ENCODE results near the gene TMEM131L. TPM values are rescaled to one million over a fixed set of nuclear protein-coding genes. Genes with fewer than 3 reads are reported as not detected.

TMEM131L gene
- total and polyA plus RNA-seq, 2 donors (not counting 3 experiments of a cell fraction or from before 2014, with no cell fraction given) = 7.7 to 21.2 TPM

Other genes with a start within 250 kb of the TMEM131L start
- gene MND1, start 121.7 kb upstream of the TMEM131L start, total RNA-seq = 7.7 and 8.2 TPM in 2 replicates
- 0.32 and 0.66 TPM in 2 replicates for gene MND1, start 121.7 kb upstream of the TMEM131L start, polyA plus RNA-seq
- 0.21 and 1.4 TPM in 2 replicates for gene TLR2, start 217.9 kb downstream of the TMEM131L start, total RNA-seq
- gene TLR2, start 217.9 kb downstream of the TMEM131L start, polyA plus RNA-seq = 0.24 and 0.29 TPM in 2 replicates

All from endothelial cell of umbilical vein (primary cell).